Measurements from ENCODE around the gene OSBPL6.
"Not testable (repeated sequence)": the region's sequence is repeated elsewhere in the genome, so short reads cannot be mapped to it uniquely, and the experiment has no call there.

Gene OSBPL6

GRCh38 chr2:178198441-178198840 is 4.1 kb downstream of the OSBPL6 start:
- DNase-seq (ENCODE audit: low read depth) = not testable (repeated sequence)

GRCh38 chr2:178199334-178199733 is 5.0 kb downstream of the OSBPL6 start:
- DNase-seq (ENCODE audit: low read depth) = no peak

GRCh38 chr2:178200331-178200730 is 6.0 kb downstream of the OSBPL6 start:
- DNase-seq (ENCODE audit: low read depth) = no peak

- DNase-seq (ENCODE audit: low read depth) = no peak
Measured at GRCh38 chr2:178202927-178203326, 8.6 kb downstream of the OSBPL6 start.

GRCh38 chr2:178204977-178205376 is 10.7 kb downstream of the OSBPL6 start:
- no peak for DNase-seq (ENCODE audit: low read depth)

- peak; percentile 90 for DNase-seq (ENCODE audit: low read depth)
Measured at GRCh38 chr2:178205853-178206521, 11.7 kb downstream of the OSBPL6 start.

- no peak for DNase-seq (ENCODE audit: low read depth)
Measured at GRCh38 chr2:178208336-178208735, 14.0 kb downstream of the OSBPL6 start.

- DNase-seq (ENCODE audit: low read depth) = peak; percentile 39
Measured at GRCh38 chr2:178208817-178209216, 14.5 kb downstream of the OSBPL6 start.

GRCh38 chr2:178211460-178211859 is 17.1 kb downstream of the OSBPL6 start:
- no peak for DNase-seq (ENCODE audit: low read depth)

- DNase-seq (ENCODE audit: low read depth) = no peak
Measured at GRCh38 chr2:178211943-178212342, 17.6 kb downstream of the OSBPL6 start.

- no peak for DNase-seq (ENCODE audit: low read depth)
Measured at GRCh38 chr2:178213991-178214390, 19.7 kb downstream of the OSBPL6 start.

- no peak for DNase-seq (ENCODE audit: low read depth)
Measured at GRCh38 chr2:178219247-178219646, 24.9 kb downstream of the OSBPL6 start.

- DNase-seq (ENCODE audit: low read depth) = no peak
Measured at GRCh38 chr2:178220814-178221213, 26.5 kb downstream of the OSBPL6 start.

GRCh38 chr2:178221556-178221955 is 27.2 kb downstream of the OSBPL6 start:
- no peak for DNase-seq (ENCODE audit: low read depth)

GRCh38 chr2:178223806-178224205 is 29.5 kb downstream of the OSBPL6 start:
- DNase-seq (ENCODE audit: low read depth) = no peak

- peak; percentile 79 for DNase-seq (ENCODE audit: low read depth)
Measured at GRCh38 chr2:178225006-178225805, 30.9 kb downstream of the OSBPL6 start.

- peak; percentile 89 for DNase-seq (ENCODE audit: low read depth)
Measured at GRCh38 chr2:178227187-178227586, 32.9 kb downstream of the OSBPL6 start.

- no peak for DNase-seq (ENCODE audit: low read depth)
Measured at GRCh38 chr2:178229927-178230326, 35.6 kb downstream of the OSBPL6 start.

GRCh38 chr2:178230396-178230795 is 36.1 kb downstream of the OSBPL6 start:
- DNase-seq (ENCODE audit: low read depth) = no peak

GRCh38 chr2:178233428-178233827 is 39.1 kb downstream of the OSBPL6 start:
- peak; percentile 83 for DNase-seq (ENCODE audit: low read depth)

GRCh38 chr2:178234648-178235047 is 40.3 kb downstream of the OSBPL6 start:
- peak; percentile 37 for DNase-seq (ENCODE audit: low read depth)

GRCh38 chr2:178237488-178238153 is 43.3 kb downstream of the OSBPL6 start:
- DNase-seq (ENCODE audit: low read depth) = peak; percentile 69

- peak; percentile 84 for DNase-seq (ENCODE audit: low read depth)
Measured at GRCh38 chr2:178238154-178238521, 43.8 kb downstream of the OSBPL6 start.
